HEK293 (cell line): ENCODE data around the gene APLP1.
"Not testable (repeated sequence)": the region's sequence is repeated elsewhere in the genome, so short reads cannot be mapped to it uniquely, and the experiment has no call there.

Experiments
- GLIS2 ChIP-seq: fragments of 450-650 bp; formaldehyde crosslinking; IDR thresholded peaks from 2 replicates; pipeline ENCODE4 v1.5.1; 2016; ENCODE audit warnings: missing biosample characterization, missing genetic modification characterization
- ZBTB1 ChIP-seq: fragments of 450-650 bp; formaldehyde crosslinking; IDR thresholded peaks from 2 replicates; pipeline ENCODE4 v1.5.1; 2016; ENCODE audit warnings: missing biosample characterization, missing genetic modification characterization
- ZNF10 ChIP-seq: fragments of 450-650 bp; formaldehyde crosslinking; IDR thresholded peaks from 2 replicates; pipeline ENCODE4 v1.5.1; 2017; ENCODE audit warnings: missing biosample characterization, missing genetic modification characterization
- ZNF341 ChIP-seq: fragments of 450-650 bp; formaldehyde crosslinking; IDR thresholded peaks from 2 replicates; pipeline ENCODE4; 2016; ENCODE audit warnings: low read depth, missing biosample characterization, missing genetic modification characterization
- TF ChIP-seq, protein P1 (sequence below): IDR thresholded peaks from 2 replicates; pipeline ENCODE4 v1.6.1; 2011; ENCODE audit warnings: mild to moderate bottlenecking, low read depth, low read length, borderline replicate concordance
- TF ChIP-seq, protein P2 (sequence below): fragments of 450-650 bp; formaldehyde crosslinking; IDR thresholded peaks from 2 replicates; pipeline ENCODE4 v1.5.1; 2016; ENCODE audit warnings: missing biosample characterization, missing genetic modification characterization, borderline replicate concordance
- TF ChIP-seq, protein P3 (sequence below): fragments of 450-650 bp; formaldehyde crosslinking; IDR thresholded peaks from 2 replicates; pipeline ENCODE4 v1.5.1; 2016; ENCODE audit warnings: missing biosample characterization, missing genetic modification characterization

DNA sequence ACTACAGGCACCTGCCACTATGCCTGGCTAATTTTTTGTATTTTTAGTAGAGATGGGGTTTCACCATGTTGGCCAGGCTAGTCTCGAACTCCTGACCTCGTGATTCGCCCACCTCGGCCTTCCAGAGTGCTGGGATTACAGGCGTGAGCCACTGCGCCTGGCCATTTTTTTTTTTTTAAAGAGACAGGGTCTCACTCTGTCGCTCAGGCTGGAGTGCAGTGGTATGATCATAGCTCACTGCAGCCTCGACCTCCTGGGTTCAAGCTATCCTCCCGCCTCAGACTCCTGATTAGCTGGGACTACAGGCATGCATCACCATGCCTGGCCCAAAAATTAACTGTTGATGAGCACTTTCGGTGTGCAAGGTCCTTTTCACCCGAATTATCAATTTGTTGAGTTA lies 32.3 kb upstream of the APLP1 start:
- TF ChIP-seq ZNF341 (tag by site-specific recombination); ZNF10; ZBTB1 (tag by site-specific recombination); GLIS2: not testable (repeated sequence)
- TF ChIP-seq, protein P1, sequence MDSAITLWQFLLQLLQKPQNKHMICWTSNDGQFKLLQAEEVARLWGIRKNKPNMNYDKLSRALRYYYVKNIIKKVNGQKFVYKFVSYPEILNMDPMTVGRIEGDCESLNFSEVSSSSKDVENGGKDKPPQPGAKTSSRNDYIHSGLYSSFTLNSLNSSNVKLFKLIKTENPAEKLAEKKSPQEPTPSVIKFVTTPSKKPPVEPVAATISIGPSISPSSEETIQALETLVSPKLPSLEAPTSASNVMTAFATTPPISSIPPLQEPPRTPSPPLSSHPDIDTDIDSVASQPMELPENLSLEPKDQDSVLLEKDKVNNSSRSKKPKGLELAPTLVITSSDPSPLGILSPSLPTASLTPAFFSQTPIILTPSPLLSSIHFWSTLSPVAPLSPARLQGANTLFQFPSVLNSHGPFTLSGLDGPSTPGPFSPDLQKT: not testable (repeated sequence)
- TF ChIP-seq, protein P2, sequence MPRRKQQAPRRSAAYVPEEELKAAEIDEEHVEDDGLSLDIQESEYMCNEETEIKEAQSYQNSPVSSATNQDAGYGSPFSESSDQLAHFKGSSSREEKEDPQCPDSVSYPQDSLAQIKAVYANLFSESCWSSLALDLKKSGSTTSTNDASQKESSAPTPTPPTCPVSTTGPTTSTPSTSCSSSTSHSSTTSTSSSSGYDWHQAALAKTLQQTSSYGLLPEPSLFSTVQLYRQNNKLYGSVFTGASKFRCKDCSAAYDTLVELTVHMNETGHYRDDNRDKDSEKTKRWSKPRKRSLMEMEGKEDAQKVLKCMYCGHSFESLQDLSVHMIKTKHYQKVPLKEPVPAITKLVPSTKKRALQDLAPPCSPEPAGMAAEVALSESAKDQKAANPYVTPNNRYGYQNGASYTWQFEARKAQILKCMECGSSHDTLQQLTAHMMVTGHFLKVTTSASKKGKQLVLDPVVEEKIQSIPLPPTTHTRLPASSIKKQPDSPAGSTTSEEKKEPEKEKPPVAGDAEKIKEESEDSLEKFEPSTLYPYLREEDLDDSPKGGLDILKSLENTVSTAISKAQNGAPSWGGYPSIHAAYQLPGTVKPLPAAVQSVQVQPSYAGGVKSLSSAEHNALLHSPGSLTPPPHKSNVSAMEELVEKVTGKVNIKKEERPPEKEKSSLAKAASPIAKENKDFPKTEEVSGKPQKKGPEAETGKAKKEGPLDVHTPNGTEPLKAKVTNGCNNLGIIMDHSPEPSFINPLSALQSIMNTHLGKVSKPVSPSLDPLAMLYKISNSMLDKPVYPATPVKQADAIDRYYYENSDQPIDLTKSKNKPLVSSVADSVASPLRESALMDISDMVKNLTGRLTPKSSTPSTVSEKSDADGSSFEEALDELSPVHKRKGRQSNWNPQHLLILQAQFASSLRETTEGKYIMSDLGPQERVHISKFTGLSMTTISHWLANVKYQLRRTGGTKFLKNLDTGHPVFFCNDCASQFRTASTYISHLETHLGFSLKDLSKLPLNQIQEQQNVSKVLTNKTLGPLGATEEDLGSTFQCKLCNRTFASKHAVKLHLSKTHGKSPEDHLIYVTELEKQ (tag by site-specific recombination): not testable (repeated sequence)
- TF ChIP-seq, protein P3, sequence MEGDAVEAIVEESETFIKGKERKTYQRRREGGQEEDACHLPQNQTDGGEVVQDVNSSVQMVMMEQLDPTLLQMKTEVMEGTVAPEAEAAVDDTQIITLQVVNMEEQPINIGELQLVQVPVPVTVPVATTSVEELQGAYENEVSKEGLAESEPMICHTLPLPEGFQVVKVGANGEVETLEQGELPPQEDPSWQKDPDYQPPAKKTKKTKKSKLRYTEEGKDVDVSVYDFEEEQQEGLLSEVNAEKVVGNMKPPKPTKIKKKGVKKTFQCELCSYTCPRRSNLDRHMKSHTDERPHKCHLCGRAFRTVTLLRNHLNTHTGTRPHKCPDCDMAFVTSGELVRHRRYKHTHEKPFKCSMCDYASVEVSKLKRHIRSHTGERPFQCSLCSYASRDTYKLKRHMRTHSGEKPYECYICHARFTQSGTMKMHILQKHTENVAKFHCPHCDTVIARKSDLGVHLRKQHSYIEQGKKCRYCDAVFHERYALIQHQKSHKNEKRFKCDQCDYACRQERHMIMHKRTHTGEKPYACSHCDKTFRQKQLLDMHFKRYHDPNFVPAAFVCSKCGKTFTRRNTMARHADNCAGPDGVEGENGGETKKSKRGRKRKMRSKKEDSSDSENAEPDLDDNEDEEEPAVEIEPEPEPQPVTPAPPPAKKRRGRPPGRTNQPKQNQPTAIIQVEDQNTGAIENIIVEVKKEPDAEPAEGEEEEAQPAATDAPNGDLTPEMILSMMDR (tag by site-specific recombination): not testable (repeated sequence)
